Measurements from ENCODE around the gene BRD4.

GRCh38 chr19:15374105-15374651, 41.8 kb upstream of the BRD4 start:
- TF ChIP-seq CTCF (IDR thresholded peaks at IDR 0.05), result no peak
- TF ChIP-seq EP300 (IDR thresholded peaks at IDR 0.05), result no peak
- no peak for TF ChIP-seq POLR2AphosphoS5 (IDR thresholded peaks at IDR 0.05)
- no peak for TF ChIP-seq POLR2A (IDR thresholded peaks at IDR 0.05)

All from upper lobe of left lung (tissue), 4 donors.